ENCODE data around the gene PP2D1.

- TF ChIP-seq NR3C1 (IDR thresholded peaks at IDR 0.05) (no peak), CTCF (IDR thresholded peaks at IDR 0.05) (no peak), POLR2A (IDR thresholded peaks at IDR 0.05; ENCODE audit: low read length) (no peak), MAX (IDR thresholded peaks at IDR 0.05) (no peak), JUN (IDR thresholded peaks at IDR 0.05) (no peak), KDM1A (IDR thresholded peaks at IDR 0.05; ENCODE audit: low read depth) (no peak), USF2 (IDR thresholded peaks at IDR 0.05) (no peak), ZFP36 (IDR thresholded peaks at IDR 0.05; ENCODE audit: borderline replicate concordance, partially characterized antibody) (no peak), CHD4 (IDR thresholded peaks at IDR 0.05; ENCODE audit: borderline replicate concordance) (no peak), ZNF302 (CRISPR knock-in tag; IDR thresholded peaks at IDR 0.05) (no peak), REST (IDR thresholded peaks at IDR 0.05) (no peak), CBX8 (IDR thresholded peaks at IDR 0.05) (no peak), PHF8 (IDR thresholded peaks at IDR 0.05; ENCODE audit: borderline replicate concordance, low read depth) (no peak)
Measured at GRCh38 chr3:20055842-20056241, 43.8 kb upstream of the PP2D1 start.
